GM12878 (cell line): ENCODE measurements around the gene MLXIP. TPM values are rescaled to one million over a fixed set of nuclear protein-coding genes. Genes with fewer than 3 reads are reported as not detected.

Experiments
- ATAC-seq: fragments of 200-7000 bp; cut with Tn5 transposase; 3 replicates; pipeline ENCODE4 v1.9.1; 2020; ENCODE audit warnings: mild to moderate bottlenecking, moderate library complexity
- BruUV-seq: library from RNA; stranded (reverse); fragments of 400-500 nt; replicated peaks from 2 replicates; lab custom pipeline; 2021; lab: Mats Ljungman, UMichigan
- CTCF ChIA-PET: fragments of 300-600 bp; sonication (Branson Sonifier 250); formaldehyde crosslinking; extraction: SDS; loops from one replicate; lab custom pipeline; 2021; ENCODE audit warnings: inconsistent platforms; lab: Yijun Ruan, JAX
- POLR2A ChIA-PET: fragments of 350-600 bp; formaldehyde crosslinking; extraction: SDS; loops from one replicate; lab custom pipeline; 2021; ENCODE audit warnings: inconsistent platforms; lab: Charles Lee
- RAD21 ChIA-PET: fragments of 300-600 bp; sonication (Branson Sonifier 250); formaldehyde crosslinking; loops from one replicate; lab custom pipeline; 2023; ENCODE audit warnings: antibody characterized with exemption; ENCODE audit not compliant: unreplicated experiment; lab: Charles Lee
- SMC1A ChIA-PET: fragments of 300-600 bp; sonication (Branson Sonifier 250); formaldehyde crosslinking; loops from one replicate; lab custom pipeline; 2023; ENCODE audit not compliant: unreplicated experiment, uncharacterized antibody; lab: Charles Lee
- DNase-seq: peaks from one replicate; pipeline ENCODE4 v3.0.0-alpha.2; 2011; ENCODE audit warnings: low read depth, low spot score
- FAIRE-seq: peaks from 3 replicates; lab custom pipeline; 2011; peaks lifted over from hg19 to GRCh38; lab: Jason Lieb, UNC
- H2AFZ ChIP-seq: 2 replicates; pipeline ENCODE4 v1.6.0; 2011; ENCODE audit warnings: low read depth, low read length, control low read depth; ENCODE audit not compliant: control insufficient read depth
- H3K27ac ChIP-seq: 2 replicates; pipeline ENCODE4 v1.5.1; 2011; ENCODE audit warnings: control low read depth; ENCODE audit not compliant: control insufficient read depth, insufficient read depth
- H3K27me3 ChIP-seq, 2 experiments: replicated peaks in 1 of 2; 2 replicates each; pipeline versions ENCODE4 v1.6.0 to v1.6.1; 2011; ENCODE audit warnings: low read length in 1 of 2; ENCODE audit not compliant: control insufficient read depth in 2 of 2, insufficient read depth in 2 of 2
- H3K36me3 ChIP-seq, 2 experiments: 2 replicates each; pipeline ENCODE4 v1.5.1; 2011; ENCODE audit warnings: low read length in 1 of 2; ENCODE audit not compliant: control insufficient read depth in 2 of 2, insufficient read depth in 2 of 2
- H3K4me1 ChIP-seq: 2 replicates; pipeline ENCODE4 v1.6.1; 2011; ENCODE audit warnings: mild to moderate bottlenecking, low read length, moderate library complexity, mixed read lengths; ENCODE audit not compliant: control insufficient read depth, insufficient read depth
- H3K4me2 ChIP-seq: 2 replicates; pipeline ENCODE4 v1.6.0; 2011; ENCODE audit warnings: control low read depth; ENCODE audit not compliant: control insufficient read depth, insufficient read depth
- H3K4me3 ChIP-seq: fragments of 200-600 bp; sonication (generic); 2 replicates; pipeline ENCODE4 v1.5.1; 2016
- H3K79me2 ChIP-seq: 2 replicates; pipeline ENCODE4 v1.6.0; 2011; ENCODE audit warnings: low read length; ENCODE audit not compliant: control insufficient read depth, insufficient read depth
- H3K9ac ChIP-seq: 2 replicates; pipeline ENCODE4 v1.8.0; 2011; ENCODE audit warnings: low read length, control low read depth, mixed read lengths; ENCODE audit not compliant: control insufficient read depth, insufficient read depth
- H3K9me3 ChIP-seq: replicated peaks from 3 replicates; pipeline ENCODE4 v1.5.1; 2011; ENCODE audit warnings: mild to moderate bottlenecking, low read length; ENCODE audit not compliant: control insufficient read depth, insufficient read depth
- H4K20me1 ChIP-seq: 2 replicates; pipeline ENCODE4 v1.6.0; 2011; ENCODE audit not compliant: control insufficient read depth, insufficient read depth
- BCL11A ChIP-seq: IDR thresholded peaks from 2 replicates; pipeline ENCODE4 v1.6.1; 2011; ENCODE audit warnings: low read depth, low read length
- CBX3 ChIP-seq: fragments of 200-600 bp; sonication (generic); IDR thresholded peaks from 2 replicates; pipeline ENCODE4 v1.6.1; 2016; ENCODE audit warnings: low read depth, borderline replicate concordance
- CBX5 ChIP-seq: sonication (generic); IDR thresholded peaks from 2 replicates; pipeline ENCODE4 v1.6.1; 2016; ENCODE audit warnings: low read depth, moderate library complexity, mild to moderate bottlenecking, inconsistent platforms
- DPF2 ChIP-seq: fragments of 450-650 bp; IDR thresholded peaks from 2 replicates; pipeline ENCODE4 v1.6.1; 2017; ENCODE audit warnings: mild to moderate bottlenecking
- EP300 ChIP-seq, 2 experiments: fragments of 150-350 bp in 1 of 2; IDR thresholded peaks; 2 replicates each; pipeline ENCODE4 v1.6.1; 2011 to 2012; ENCODE audit warnings: low read depth in 2 of 2, low read length in 2 of 2, borderline replicate concordance in 1 of 2, improper control_type of control experiment in 1 of 2, inconsistent platforms in 1 of 2; ENCODE audit not compliant: control insufficient read depth in 1 of 2
- IKZF2 ChIP-seq, 2 experiments: fragments of 450-650 bp; IDR thresholded peaks; 2 replicates each; pipeline ENCODE4 v1.6.1; 2017; ENCODE audit warnings: mild to moderate bottlenecking in 2 of 2, moderate library complexity in 2 of 2
- MTA2 ChIP-seq: fragments of 450-650 bp; IDR thresholded peaks from 2 replicates; pipeline ENCODE4 v1.6.1; 2016; ENCODE audit warnings: low read depth, mild to moderate bottlenecking, moderate library complexity
- POU2F2 ChIP-seq: IDR thresholded peaks from 3 replicates; pipeline ENCODE4 v1.6.1; 2011; ENCODE audit warnings: low read depth, mild to moderate bottlenecking, low read length, borderline replicate concordance
- RCOR1 ChIP-seq: conservative IDR thresholded peaks from 2 replicates; pipeline ENCODE4 v1.6.1; 2012; ENCODE audit warnings: low read depth, low read length, improper control_type of control experiment
- RFX5 ChIP-seq: IDR thresholded peaks from 2 replicates; pipeline ENCODE4 v1.6.1; 2011; ENCODE audit warnings: low read depth, low read length, improper control_type of control experiment
- SRF ChIP-seq, 2 experiments: IDR thresholded peaks; 2 replicates each; pipeline ENCODE4 v1.6.1; 2011; ENCODE audit warnings: low read depth in 2 of 2, low read length in 2 of 2, mild to moderate bottlenecking in 1 of 2, moderate library complexity in 1 of 2
- SUPT20H ChIP-seq: IDR thresholded peaks from 2 replicates; pipeline ENCODE4 v1.6.1; 2011; ENCODE audit warnings: low read depth, mild to moderate bottlenecking, low read length, moderate library complexity, borderline replicate concordance; ENCODE audit not compliant: control insufficient read depth
- TAF1 ChIP-seq: IDR thresholded peaks from 2 replicates; pipeline ENCODE4 v1.6.1; 2011; ENCODE audit warnings: mild to moderate bottlenecking, low read depth, low read length, borderline replicate concordance
- WGBS: methylation state at CpG from one replicate; pipeline ENCODE4 v1.1.6; 2016; ENCODE audit warnings: low lambda C conversion rate; ENCODE audit not compliant: insufficient replicate concordance, insufficient coverage; ENCODE audit errors: missing lambda C conversion rate; 5-methylcytosine and 5-hydroxymethylcytosine counted together
- in situ Hi-C: fragments of 300-500 bp; cut with MboI; formaldehyde crosslinking; loops from 9 replicates; pipeline ENCODE4 v1.14.3; 2018; ENCODE audit warnings: mixed read lengths
- intact Hi-C: fragments of 100-400 bp; cut with micrococcal nuclease; formaldehyde crosslinking; loops from one replicate; pipeline ENCODE4 v1.14.2; 2022; ENCODE audit not compliant: unreplicated experiment
- polyA plus RNA-seq, 11 experiments: library from polyadenylated mRNA; depleted of rRNA in 4 of 11; unstranded in 6 of 11; stranded (reverse) in 5 of 11; fragments of >200 nt; fragmentation: Nextera tagmentation in 4 of 11; fragmentation: Illumina TruSeq in 1 of 11; extraction: Ambion mirVana in 4 of 11; extraction: Trizol in 1 of 11; gene quantifications; 1 replicate in 1 of 11; 2 replicates in 10 of 11; pipeline versions ENCODE4 v1.2.1 to v1.2.3, GENCODE V29; 2011 to 2016; ENCODE audit warnings: inconsistent platforms in 2 of 11, missing spikeins in 2 of 11, low read depth in 1 of 11
- total RNA-seq, 4 experiments: library from RNA; depleted of rRNA in 3 of 4; stranded (reverse); fragments of >200 nt in 3 of 4; fragmentation: Illumina TruSeq in 1 of 4; extraction: Trizol in 1 of 4; gene quantifications; 2 replicates each; pipeline versions ENCODE4 v1.2.1 to v1.2.3, GENCODE V29; 2013 to 2021
- TF ChIP-seq, protein P1 (sequence below): fragments of 450-650 bp; formaldehyde crosslinking; IDR thresholded peaks from 2 replicates; pipeline ENCODE4 v1.4.0; 2020; ENCODE audit warnings: mild to moderate bottlenecking, moderate library complexity
- TF ChIP-seq, protein P2 (sequence below): fragments of 450-650 bp; IDR thresholded peaks from 2 replicates; pipeline ENCODE4 v1.6.1; 2016; ENCODE audit warnings: mild to moderate bottlenecking
- TF ChIP-seq, protein P3 (sequence below): fragments of 150-350 bp; IDR thresholded peaks from 2 replicates; pipeline ENCODE4 v1.6.1; 2016; ENCODE audit warnings: low read depth, low read length

MLXIP gene
- total and polyA plus RNA-seq, 10 of the 15 experiments (the other 5 are each of a cell fraction or from before 2014, with no cell fraction given): 1.1 to 23.7 (median 7.0) TPM

DNA sequence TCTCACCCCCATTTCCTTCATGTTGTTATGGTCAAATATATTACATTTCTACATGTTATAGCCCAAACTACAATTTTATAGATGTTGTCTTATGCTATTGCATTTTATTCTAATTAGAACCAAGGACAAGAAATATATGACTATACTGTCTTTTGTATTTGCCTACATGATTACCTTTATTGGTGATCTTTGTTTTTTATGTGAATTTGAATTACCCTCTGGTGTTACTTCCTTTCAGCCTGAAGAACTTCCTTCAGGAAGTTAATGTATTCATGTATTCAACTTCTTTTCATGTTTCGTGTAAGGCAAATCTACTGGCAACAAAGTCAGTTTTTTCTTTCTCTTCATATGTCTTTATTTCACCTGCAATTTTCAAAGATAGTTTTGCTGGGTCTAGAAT is 116.2 kb downstream of the MLXIP start:
- intact Hi-C loops: no loop called here
- CTCF ChIA-PET: interaction anchor here (0.5 to 0.6 kb wide), 2 partner anchors 58 to 289 kb away, joined by 3 read pairs; no protein-coding TSS in a partner anchor
- TF ChIP-seq CBX5 (no peak), CBX3 (no peak), MTA2 (no peak), SRF (IDR thresholded peaks at IDR 0.05; ENCODE audit: low read depth in 2 of 2, low read length in 2 of 2) (no peak), IKZF2 (IDR thresholded peaks at IDR 0.05) (no peak), SUPT20H (no peak), POU2F2 (no peak), BCL11A (no peak), RCOR1 (no peak), DPF2 (no peak), TAF1 (no peak), RFX5 (no peak), EP300 (IDR thresholded peaks at IDR 0.05; ENCODE audit: borderline replicate concordance in 1 of 2, control insufficient read depth in 1 of 2, low read depth in 2 of 2, low read length in 2 of 2) (no peak)
- TF ChIP-seq, protein P1, sequence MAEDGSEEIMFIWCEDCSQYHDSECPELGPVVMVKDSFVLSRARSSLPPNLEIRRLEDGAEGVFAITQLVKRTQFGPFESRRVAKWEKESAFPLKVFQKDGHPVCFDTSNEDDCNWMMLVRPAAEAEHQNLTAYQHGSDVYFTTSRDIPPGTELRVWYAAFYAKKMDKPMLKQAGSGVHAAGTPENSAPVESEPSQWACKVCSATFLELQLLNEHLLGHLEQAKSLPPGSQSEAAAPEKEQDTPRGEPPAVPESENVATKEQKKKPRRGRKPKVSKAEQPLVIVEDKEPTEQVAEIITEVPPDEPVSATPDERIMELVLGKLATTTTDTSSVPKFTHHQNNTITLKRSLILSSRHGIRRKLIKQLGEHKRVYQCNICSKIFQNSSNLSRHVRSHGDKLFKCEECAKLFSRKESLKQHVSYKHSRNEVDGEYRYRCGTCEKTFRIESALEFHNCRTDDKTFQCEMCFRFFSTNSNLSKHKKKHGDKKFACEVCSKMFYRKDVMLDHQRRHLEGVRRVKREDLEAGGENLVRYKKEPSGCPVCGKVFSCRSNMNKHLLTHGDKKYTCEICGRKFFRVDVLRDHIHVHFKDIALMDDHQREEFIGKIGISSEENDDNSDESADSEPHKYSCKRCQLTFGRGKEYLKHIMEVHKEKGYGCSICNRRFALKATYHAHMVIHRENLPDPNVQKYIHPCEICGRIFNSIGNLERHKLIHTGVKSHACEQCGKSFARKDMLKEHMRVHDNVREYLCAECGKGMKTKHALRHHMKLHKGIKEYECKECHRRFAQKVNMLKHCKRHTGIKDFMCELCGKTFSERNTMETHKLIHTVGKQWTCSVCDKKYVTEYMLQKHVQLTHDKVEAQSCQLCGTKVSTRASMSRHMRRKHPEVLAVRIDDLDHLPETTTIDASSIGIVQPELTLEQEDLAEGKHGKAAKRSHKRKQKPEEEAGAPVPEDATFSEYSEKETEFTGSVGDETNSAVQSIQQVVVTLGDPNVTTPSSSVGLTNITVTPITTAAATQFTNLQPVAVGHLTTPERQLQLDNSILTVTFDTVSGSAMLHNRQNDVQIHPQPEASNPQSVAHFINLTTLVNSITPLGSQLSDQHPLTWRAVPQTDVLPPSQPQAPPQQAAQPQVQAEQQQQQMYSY (CRISPR knock-in tag): no peak
- TF ChIP-seq, protein P2, sequence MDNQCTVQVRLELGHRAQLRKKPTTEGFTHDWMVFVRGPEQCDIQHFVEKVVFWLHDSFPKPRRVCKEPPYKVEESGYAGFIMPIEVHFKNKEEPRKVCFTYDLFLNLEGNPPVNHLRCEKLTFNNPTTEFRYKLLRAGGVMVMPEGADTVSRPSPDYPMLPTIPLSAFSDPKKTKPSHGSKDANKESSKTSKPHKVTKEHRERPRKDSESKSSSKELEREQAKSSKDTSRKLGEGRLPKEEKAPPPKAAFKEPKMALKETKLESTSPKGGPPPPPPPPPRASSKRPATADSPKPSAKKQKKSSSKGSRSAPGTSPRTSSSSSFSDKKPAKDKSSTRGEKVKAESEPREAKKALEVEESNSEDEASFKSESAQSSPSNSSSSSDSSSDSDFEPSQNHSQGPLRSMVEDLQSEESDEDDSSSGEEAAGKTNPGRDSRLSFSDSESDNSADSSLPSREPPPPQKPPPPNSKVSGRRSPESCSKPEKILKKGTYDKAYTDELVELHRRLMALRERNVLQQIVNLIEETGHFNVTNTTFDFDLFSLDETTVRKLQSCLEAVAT: no peak
- TF ChIP-seq, protein P3, sequence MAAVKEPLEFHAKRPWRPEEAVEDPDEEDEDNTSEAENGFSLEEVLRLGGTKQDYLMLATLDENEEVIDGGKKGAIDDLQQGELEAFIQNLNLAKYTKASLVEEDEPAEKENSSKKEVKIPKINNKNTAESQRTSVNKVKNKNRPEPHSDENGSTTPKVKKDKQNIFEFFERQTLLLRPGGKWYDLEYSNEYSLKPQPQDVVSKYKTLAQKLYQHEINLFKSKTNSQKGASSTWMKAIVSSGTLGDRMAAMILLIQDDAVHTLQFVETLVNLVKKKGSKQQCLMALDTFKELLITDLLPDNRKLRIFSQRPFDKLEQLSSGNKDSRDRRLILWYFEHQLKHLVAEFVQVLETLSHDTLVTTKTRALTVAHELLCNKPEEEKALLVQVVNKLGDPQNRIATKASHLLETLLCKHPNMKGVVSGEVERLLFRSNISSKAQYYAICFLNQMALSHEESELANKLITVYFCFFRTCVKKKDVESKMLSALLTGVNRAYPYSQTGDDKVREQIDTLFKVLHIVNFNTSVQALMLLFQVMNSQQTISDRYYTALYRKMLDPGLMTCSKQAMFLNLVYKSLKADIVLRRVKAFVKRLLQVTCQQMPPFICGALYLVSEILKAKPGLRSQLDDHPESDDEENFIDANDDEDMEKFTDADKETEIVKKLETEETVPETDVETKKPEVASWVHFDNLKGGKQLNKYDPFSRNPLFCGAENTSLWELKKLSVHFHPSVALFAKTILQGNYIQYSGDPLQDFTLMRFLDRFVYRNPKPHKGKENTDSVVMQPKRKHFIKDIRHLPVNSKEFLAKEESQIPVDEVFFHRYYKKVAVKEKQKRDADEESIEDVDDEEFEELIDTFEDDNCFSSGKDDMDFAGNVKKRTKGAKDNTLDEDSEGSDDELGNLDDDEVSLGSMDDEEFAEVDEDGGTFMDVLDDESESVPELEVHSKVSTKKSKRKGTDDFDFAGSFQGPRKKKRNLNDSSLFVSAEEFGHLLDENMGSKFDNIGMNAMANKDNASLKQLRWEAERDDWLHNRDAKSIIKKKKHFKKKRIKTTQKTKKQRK: no peak

More for the DNA sequence above, 116.2 kb downstream of the MLXIP start:
- Histone ChIP-seq H3K9me3 (peaks cover 3% of the 10 kb centered on the region; the same call in 1 of the 3 replicates), H3K4me3 (no peak overlapping the region), H3K27ac (no peak overlapping the region), H3K36me3 (no peaks in the 10 kb centered on the region), H3K79me2 (no peaks in the 10 kb centered on the region), H3K4me2 (no peak overlapping the region), H4K20me1 (no peaks in the 10 kb centered on the region), H3K4me1 (no peaks in the 10 kb centered on the region), H3K9ac (no peak overlapping the region), H3K27me3 (no peaks in the 10 kb centered on the region; a peak in 1 of 4 replicates), H2AFZ (no peak overlapping the region)
- ChIA-PET POLR2A (no interaction called here), SMC1A (interaction anchor here (1.3 kb wide), 1 partner anchor 17 kb away, joined by 3 read pairs; no protein-coding TSS in a partner anchor), RAD21 (no interaction called here)
- FAIRE-seq: no peak
- no peak for ATAC-seq
- in situ Hi-C loops: loop anchor here (5.0 kb wide), 1 partner anchor 138 kb away; no protein-coding TSS in a partner anchor
- no peak for DNase-seq
- WGBS: 55% methylated on average over 1 of the region's 1 CpG
- no TSS peak for BruUV-seq
